ENCODE results near the gene CDKL1.

CDKL1 gene

DNA sequence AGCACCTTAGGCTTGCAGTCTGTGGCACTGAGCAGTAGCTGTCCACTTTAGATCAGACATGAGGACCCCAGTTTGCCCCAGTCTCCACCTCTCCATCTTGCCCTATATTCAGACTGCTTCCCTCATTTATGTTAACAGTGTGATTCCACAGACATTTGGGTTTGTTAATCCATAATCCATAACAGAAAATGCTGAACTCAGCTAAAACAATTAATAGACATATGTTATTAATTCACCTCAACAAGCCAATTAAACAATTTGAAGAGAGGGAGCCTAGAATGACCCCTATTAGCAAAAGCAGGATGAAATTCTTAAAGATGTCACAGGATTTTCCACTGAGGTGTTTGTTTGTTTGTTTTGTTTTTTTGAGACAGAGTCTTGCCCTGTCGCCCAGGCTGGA lies 9.1 kb downstream of the CDKL1 start:
- Histone ChIP-seq H3K4me1 (ENCODE audit: control insufficient read depth, insufficient read depth, low read length) (no peaks in the 10 kb centered on the region), H3K9ac (ENCODE audit: low read length in 2 of 2) (no peak overlapping the region), H3K27ac (ENCODE audit: low read length) (no peak overlapping the region), H3K27me3 (ENCODE audit: control insufficient read depth in 1 of 2, insufficient read depth in 2 of 2, low read length in 2 of 2) (no peaks in the 10 kb centered on the region), H3K4me3 (ENCODE audit: low read length in 2 of 2) (no peak overlapping the region), H3K9me3 (ENCODE audit: control insufficient read depth in 2 of 2, low read length in 2 of 2) (no peaks in the 10 kb centered on the region), H3K36me3 (ENCODE audit: control insufficient read depth in 2 of 2, insufficient read depth in 2 of 2, low read length in 2 of 2) (no peaks in the 10 kb centered on the region)

DNA sequence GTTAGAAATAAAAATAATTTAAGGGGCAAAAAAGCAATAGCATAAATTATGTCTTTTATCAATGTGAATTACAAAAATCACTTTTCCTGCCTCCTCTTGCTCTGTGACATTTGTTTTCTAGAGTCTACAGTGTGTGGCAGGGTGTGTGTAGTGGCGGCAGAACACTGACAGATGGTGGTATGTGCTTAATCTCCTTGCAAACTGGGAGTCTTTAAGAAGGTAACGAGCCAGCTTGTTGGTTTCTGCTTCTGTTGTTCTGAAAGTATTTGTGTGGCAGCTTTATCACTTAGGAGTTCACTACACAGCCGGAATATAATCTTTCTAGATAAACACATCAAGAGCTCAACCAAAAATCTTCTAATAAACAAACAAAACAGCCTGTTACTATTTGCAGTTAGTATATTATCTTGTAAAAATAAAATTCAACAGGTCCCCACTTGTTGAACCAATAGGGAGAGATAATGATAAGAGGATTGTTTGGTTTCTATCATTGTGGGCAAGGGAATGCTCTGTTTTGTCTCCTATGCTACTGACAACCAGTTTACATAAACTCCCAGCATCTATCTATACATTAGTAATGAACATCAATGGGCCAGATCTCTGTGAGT lies 13.0 kb downstream of the CDKL1 start:
- Histone ChIP-seq H3K4me1 (ENCODE audit: control insufficient read depth, insufficient read depth, low read length) (no peaks in the 10 kb centered on the region), H3K4me3 (ENCODE audit: low read length in 2 of 2) (no peak overlapping the region)

DNA sequence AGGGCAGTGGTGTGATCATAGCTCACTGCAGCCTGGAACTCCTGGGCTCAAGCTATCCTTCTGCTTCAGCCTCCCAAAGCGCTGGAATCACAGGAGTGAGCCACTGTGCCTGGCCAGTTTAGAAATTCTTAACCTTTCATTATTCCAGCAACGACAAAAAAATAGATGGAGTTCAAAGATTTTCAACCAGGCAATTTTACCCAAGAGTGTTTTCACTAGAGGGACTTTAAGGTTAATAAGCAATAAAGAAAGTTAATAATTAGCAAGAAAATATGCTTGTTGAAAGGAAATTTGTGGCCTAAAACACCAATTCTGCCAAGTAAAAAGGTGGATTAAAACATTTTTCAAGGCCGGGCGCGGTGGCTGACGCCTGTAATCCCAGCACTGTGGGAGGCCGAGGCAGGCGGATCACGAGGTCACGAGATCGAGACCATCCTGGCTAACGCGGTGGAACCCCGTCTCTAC lies 14.8 kb downstream of the CDKL1 start:
- Histone ChIP-seq H3K9ac (ENCODE audit: low read length in 2 of 2) (no peak overlapping the region), H3K4me3 (ENCODE audit: low read length in 2 of 2) (no peak overlapping the region), H3K4me1 (ENCODE audit: control insufficient read depth, insufficient read depth, low read length) (no peaks in the 10 kb centered on the region), H3K27ac (ENCODE audit: low read length) (no peak overlapping the region), H3K27me3 (ENCODE audit: control insufficient read depth in 1 of 2, insufficient read depth in 2 of 2, low read length in 2 of 2) (no peaks in the 10 kb centered on the region), H3K36me3 (ENCODE audit: control insufficient read depth in 2 of 2, insufficient read depth in 2 of 2, low read length in 2 of 2) (no peaks in the 10 kb centered on the region), H3K9me3 (ENCODE audit: control insufficient read depth in 2 of 2, low read length in 2 of 2) (no peaks in the 10 kb centered on the region)

More for the DNA sequence above, 13.0 kb downstream of the CDKL1 start:
- no peaks in the 10 kb centered on the region for H3K36me3 ChIP-seq (ENCODE audit: control insufficient read depth in 2 of 2, insufficient read depth in 2 of 2, low read length in 2 of 2)
- H3K27ac ChIP-seq (ENCODE audit: low read length), result no peak overlapping the region
- no peak overlapping the region for H3K9ac ChIP-seq (ENCODE audit: low read length in 2 of 2)
- H3K9me3 ChIP-seq (ENCODE audit: control insufficient read depth in 2 of 2, low read length in 2 of 2), result no peaks in the 10 kb centered on the region
- H3K27me3 ChIP-seq (ENCODE audit: control insufficient read depth in 1 of 2, insufficient read depth in 2 of 2, low read length in 2 of 2), result no peaks in the 10 kb centered on the region

DNA sequence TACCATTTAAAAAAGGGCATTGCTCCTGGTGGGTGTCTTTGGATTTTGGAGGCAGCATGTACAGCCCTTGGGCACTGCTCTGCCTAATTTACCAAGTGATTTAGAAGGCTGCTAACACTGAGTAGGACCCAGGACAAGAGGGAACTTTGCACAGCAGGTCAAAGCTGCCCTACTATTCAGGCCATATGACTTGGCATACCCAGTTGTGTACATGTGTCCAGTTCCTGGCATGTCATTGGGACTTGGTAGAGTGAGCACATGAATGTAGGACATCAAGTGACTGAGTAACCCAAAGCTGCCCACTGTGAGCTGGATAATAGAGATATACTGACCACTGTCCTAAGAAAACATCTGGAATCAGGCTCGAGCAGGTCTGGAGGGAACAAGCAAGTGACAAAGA lies 15.7 kb downstream of the CDKL1 start:
- Histone ChIP-seq H3K9me3 (ENCODE audit: control insufficient read depth in 2 of 2, low read length in 2 of 2) (no peaks in the 10 kb centered on the region), H3K9ac (ENCODE audit: low read length in 2 of 2) (no peak overlapping the region), H3K4me3 (ENCODE audit: low read length in 2 of 2) (no peak overlapping the region), H3K27me3 (ENCODE audit: control insufficient read depth in 1 of 2, insufficient read depth in 2 of 2, low read length in 2 of 2) (no peaks in the 10 kb centered on the region), H3K4me1 (ENCODE audit: control insufficient read depth, insufficient read depth, low read length) (no peaks in the 10 kb centered on the region), H3K36me3 (ENCODE audit: control insufficient read depth in 2 of 2, insufficient read depth in 2 of 2, low read length in 2 of 2) (no peaks in the 10 kb centered on the region), H3K27ac (ENCODE audit: low read length) (no peak overlapping the region)

DNA sequence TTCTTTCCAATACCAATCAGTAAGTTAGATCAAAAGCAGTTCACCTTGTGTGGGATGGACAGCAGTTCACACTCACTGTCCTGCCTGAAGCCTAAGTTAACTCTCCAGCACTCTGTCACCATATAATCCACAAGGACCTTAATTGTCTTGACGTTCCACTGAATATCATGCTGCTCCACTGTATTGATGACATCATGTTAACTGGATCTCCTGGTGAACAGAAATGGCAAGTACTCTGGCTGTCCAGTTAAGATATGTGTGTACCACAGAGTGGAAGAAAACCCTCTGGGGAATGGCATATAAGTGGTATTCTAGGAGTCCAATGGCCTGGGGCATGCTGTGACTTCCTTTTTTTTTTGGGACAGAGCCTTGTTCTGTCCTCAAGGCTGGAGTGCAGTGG lies 16.2 kb downstream of the CDKL1 start:
- H3K4me1 ChIP-seq (ENCODE audit: control insufficient read depth, insufficient read depth, low read length), result no peaks in the 10 kb centered on the region
- H3K27me3 ChIP-seq (ENCODE audit: control insufficient read depth in 1 of 2, insufficient read depth in 2 of 2, low read length in 2 of 2), result no peaks in the 10 kb centered on the region
- no peaks in the 10 kb centered on the region for H3K9me3 ChIP-seq (ENCODE audit: control insufficient read depth in 2 of 2, low read length in 2 of 2)
- H3K9ac ChIP-seq (ENCODE audit: low read length in 2 of 2), result no peak overlapping the region
- no peaks in the 10 kb centered on the region for H3K36me3 ChIP-seq (ENCODE audit: control insufficient read depth in 2 of 2, insufficient read depth in 2 of 2, low read length in 2 of 2)
- no peak overlapping the region for H3K27ac ChIP-seq (ENCODE audit: low read length)
- H3K4me3 ChIP-seq (ENCODE audit: low read length in 2 of 2), result no peak overlapping the region

DNA sequence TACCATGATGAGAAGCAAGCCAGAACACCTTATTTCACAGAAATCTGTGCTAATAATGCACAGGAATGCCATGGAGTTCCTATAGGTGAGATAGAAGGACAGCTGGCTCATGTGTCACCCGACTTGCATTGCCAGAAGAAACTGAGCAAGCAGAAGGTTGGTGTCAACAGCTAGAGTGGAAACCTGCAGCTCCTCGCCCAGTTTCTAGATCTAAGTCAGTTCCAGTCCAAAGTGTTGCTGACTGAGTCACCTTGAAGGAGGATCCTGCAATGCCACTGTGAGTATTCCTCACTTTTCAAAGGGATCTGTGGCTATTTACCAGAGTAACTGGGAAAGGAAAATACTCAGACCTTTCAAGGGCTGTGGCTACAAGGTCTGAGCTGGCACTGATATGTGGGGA lies 17.1 kb downstream of the CDKL1 start:
- no peaks in the 10 kb centered on the region for H3K4me1 ChIP-seq (ENCODE audit: control insufficient read depth, insufficient read depth, low read length)
- no peak overlapping the region for H3K27ac ChIP-seq (ENCODE audit: low read length)
- H3K9ac ChIP-seq (ENCODE audit: low read length in 2 of 2), result no peak overlapping the region
- H3K36me3 ChIP-seq (ENCODE audit: control insufficient read depth in 2 of 2, insufficient read depth in 2 of 2, low read length in 2 of 2), result no peaks in the 10 kb centered on the region
- H3K9me3 ChIP-seq (ENCODE audit: control insufficient read depth in 2 of 2, low read length in 2 of 2), result no peaks in the 10 kb centered on the region
- H3K4me3 ChIP-seq (ENCODE audit: low read length in 2 of 2), result no peak overlapping the region
- no peaks in the 10 kb centered on the region for H3K27me3 ChIP-seq (ENCODE audit: control insufficient read depth in 1 of 2, insufficient read depth in 2 of 2, low read length in 2 of 2)

DNA sequence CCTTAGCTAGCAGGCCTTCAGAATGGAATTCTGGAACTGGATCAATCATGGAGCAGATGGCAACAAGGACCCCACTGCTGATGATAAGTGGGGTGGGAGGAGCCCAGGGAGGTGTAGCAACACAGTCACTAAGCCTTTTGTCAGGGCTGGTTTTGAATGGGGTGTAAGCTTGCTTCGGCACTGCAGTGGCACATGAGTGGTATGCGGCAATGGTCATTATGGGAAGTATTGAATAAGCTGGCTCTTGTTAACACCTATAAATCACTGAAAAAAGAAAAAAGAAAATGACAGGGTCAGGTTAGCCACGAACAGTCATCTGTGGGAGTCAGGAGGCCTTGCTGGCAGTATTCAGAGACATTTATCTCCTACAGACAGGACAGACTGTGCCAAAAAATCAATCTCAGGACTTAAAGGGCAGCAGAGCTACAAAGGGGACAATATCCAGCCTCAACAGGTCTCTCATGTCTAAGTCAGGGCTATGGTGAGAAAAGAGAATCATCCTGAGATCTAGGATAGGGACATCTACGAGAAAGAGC lies 19.1 kb downstream of the CDKL1 start:
- H3K27ac ChIP-seq (ENCODE audit: low read length), result no peak overlapping the region
- no peaks in the 10 kb centered on the region for H3K36me3 ChIP-seq (ENCODE audit: control insufficient read depth in 2 of 2, insufficient read depth in 2 of 2, low read length in 2 of 2)
- H3K4me3 ChIP-seq (ENCODE audit: low read length in 2 of 2), result no peak overlapping the region
- no peaks in the 10 kb centered on the region for H3K4me1 ChIP-seq (ENCODE audit: control insufficient read depth, insufficient read depth, low read length)
- H3K27me3 ChIP-seq (ENCODE audit: control insufficient read depth in 1 of 2, insufficient read depth in 2 of 2, low read length in 2 of 2), result no peaks in the 10 kb centered on the region
- no peak overlapping the region for H3K9ac ChIP-seq (ENCODE audit: low read length in 2 of 2)
- no peaks in the 10 kb centered on the region for H3K9me3 ChIP-seq (ENCODE audit: control insufficient read depth in 2 of 2, low read length in 2 of 2)

DNA sequence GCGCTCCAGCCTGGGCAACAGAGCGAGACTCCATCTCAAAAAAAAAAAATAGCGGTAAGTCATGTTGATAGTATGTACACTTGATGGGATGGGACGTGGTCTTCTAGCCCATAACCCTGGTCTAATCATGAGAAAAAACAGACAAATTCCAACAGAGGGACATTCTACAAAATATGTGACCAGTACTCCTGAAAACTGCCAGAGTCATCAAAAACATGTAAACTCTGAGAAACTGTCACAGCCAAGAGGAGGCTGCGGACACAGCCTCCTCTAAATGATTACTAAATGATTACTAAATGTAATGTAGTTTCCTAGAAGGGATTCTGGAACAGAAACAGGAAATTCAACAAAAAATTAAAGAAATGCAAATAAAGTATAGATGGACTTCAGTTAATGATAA lies 20.9 kb downstream of the CDKL1 start:
- Histone ChIP-seq H3K9me3 (ENCODE audit: control insufficient read depth in 2 of 2, low read length in 2 of 2) (no peaks in the 10 kb centered on the region), H3K4me1 (ENCODE audit: control insufficient read depth, insufficient read depth, low read length) (no peaks in the 10 kb centered on the region), H3K27me3 (ENCODE audit: control insufficient read depth in 1 of 2, insufficient read depth in 2 of 2, low read length in 2 of 2) (no peaks in the 10 kb centered on the region), H3K36me3 (ENCODE audit: control insufficient read depth in 2 of 2, insufficient read depth in 2 of 2, low read length in 2 of 2) (no peaks in the 10 kb centered on the region), H3K27ac (ENCODE audit: low read length) (no peak overlapping the region), H3K9ac (ENCODE audit: low read length in 2 of 2) (no peak overlapping the region), H3K4me3 (ENCODE audit: low read length in 2 of 2) (no peak overlapping the region)

DNA sequence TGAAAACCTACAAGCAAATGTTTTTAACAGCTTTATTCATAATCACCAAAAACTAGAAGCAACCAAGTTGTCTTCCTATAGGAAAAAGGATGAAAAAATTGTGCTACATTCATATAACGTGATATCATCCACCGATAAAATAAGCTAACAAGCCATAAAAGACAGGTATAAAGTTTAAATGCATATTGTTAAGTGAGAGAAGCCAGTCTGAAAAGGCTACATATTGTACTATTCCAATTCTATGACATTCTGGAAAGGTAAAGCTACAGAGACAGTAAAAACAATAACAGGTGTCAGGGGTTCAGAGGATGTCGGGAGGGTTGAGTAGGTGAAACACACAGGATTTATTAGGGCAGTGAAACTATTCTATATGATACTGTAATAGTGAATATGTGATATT lies 22.7 kb downstream of the CDKL1 start:
- H3K27me3 ChIP-seq (ENCODE audit: control insufficient read depth in 1 of 2, insufficient read depth in 2 of 2, low read length in 2 of 2), result no peaks in the 10 kb centered on the region
- H3K9me3 ChIP-seq (ENCODE audit: control insufficient read depth in 2 of 2, low read length in 2 of 2), result no peaks in the 10 kb centered on the region
- H3K27ac ChIP-seq (ENCODE audit: low read length), result no peak overlapping the region
- H3K36me3 ChIP-seq (ENCODE audit: control insufficient read depth in 2 of 2, insufficient read depth in 2 of 2, low read length in 2 of 2), result no peaks in the 10 kb centered on the region
- no peak overlapping the region for H3K4me3 ChIP-seq (ENCODE audit: low read length in 2 of 2)
- H3K9ac ChIP-seq (ENCODE audit: low read length in 2 of 2), result no peak overlapping the region
- H3K4me1 ChIP-seq (ENCODE audit: control insufficient read depth, insufficient read depth, low read length), result no peaks in the 10 kb centered on the region

DNA sequence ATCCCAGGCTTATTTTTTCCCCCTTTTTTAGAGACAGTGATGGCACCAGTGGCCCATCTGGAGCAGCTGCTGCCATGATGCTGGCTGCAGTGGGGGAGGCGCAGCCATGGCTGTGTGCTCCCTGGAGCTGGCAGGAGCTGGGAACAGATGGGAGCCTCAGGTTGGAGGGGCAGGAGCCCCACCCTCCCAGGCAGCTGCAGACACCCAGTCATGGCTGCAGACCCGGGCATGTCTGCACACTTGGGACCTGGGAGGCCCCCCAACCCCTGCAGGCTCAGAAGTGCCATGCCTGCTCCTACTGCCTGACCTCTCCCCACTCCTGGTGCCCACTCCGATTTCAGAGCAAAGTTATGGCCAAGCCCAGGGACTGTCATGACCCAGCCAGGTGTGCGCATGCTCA lies 25.1 kb downstream of the CDKL1 start:
- Histone ChIP-seq H3K9ac (ENCODE audit: low read length in 2 of 2) (no peak overlapping the region), H3K4me3 (ENCODE audit: low read length in 2 of 2) (no peak overlapping the region), H3K9me3 (ENCODE audit: control insufficient read depth in 2 of 2, low read length in 2 of 2) (no peaks in the 10 kb centered on the region), H3K4me1 (ENCODE audit: control insufficient read depth, insufficient read depth, low read length) (no peaks in the 10 kb centered on the region), H3K27ac (ENCODE audit: low read length) (no peak overlapping the region), H3K27me3 (ENCODE audit: control insufficient read depth in 1 of 2, insufficient read depth in 2 of 2, low read length in 2 of 2) (no peaks in the 10 kb centered on the region), H3K36me3 (ENCODE audit: control insufficient read depth in 2 of 2, insufficient read depth in 2 of 2, low read length in 2 of 2) (no peaks in the 10 kb centered on the region)

DNA sequence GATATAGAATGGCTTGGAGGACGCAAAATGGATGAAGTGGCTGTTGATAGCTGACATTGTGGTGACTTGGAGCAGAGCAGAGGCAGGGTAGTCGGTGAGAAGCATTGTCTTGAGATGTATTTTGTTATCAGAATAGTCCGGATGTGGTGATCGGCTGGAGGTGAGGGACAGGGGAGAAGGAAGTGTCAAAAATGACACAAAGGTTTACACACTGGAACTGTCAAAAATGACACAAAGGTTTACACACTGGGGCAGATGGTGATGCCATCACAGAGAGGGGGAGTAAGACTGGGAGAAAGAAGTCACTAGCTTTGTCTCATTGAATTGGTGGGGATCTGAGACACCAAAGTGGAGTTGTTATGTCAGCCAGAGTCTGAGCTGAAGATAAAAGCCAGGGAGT lies 30.1 kb downstream of the CDKL1 start:
- no peaks in the 10 kb centered on the region for H3K36me3 ChIP-seq (ENCODE audit: control insufficient read depth in 2 of 2, insufficient read depth in 2 of 2, low read length in 2 of 2)
- no peak overlapping the region for H3K27ac ChIP-seq (ENCODE audit: low read length)
- H3K27me3 ChIP-seq (ENCODE audit: control insufficient read depth in 1 of 2, insufficient read depth in 2 of 2, low read length in 2 of 2), result no peaks in the 10 kb centered on the region
- H3K9me3 ChIP-seq (ENCODE audit: control insufficient read depth in 2 of 2, low read length in 2 of 2), result no peaks in the 10 kb centered on the region
- H3K4me1 ChIP-seq (ENCODE audit: control insufficient read depth, insufficient read depth, low read length), result peaks cover 6% of the 10 kb centered on the region
- no peak overlapping the region for H3K4me3 ChIP-seq (ENCODE audit: low read length in 2 of 2)
- H3K9ac ChIP-seq (ENCODE audit: low read length in 2 of 2), result no peak overlapping the region
